HG02970 (cell line): Measurements from ENCODE around the gene BAD.

Source experiments
- ATAC-seq: cut with Tn5 transposase; IDR thresholded peaks from one replicate; pipeline ENCODE4 v1.9.1; 2021; ENCODE audit warnings: mild to moderate bottlenecking, moderate library complexity, moderate number of reproducible peaks; ENCODE audit not compliant: unreplicated experiment, low FRiP score

The BAD gene

GRCh38 chr11:64281957-64282770 lies 2.3 kb downstream of the BAD start:
- ATAC-seq: no peak

GRCh38 chr11:64278576-64279190 lies 5.8 kb downstream of the BAD start:
- ATAC-seq: no peak

GRCh38 chr11:64276653-64277431 lies 7.6 kb downstream of the BAD start:
- ATAC-seq: no peak

GRCh38 chr11:64275841-64276240 lies 8.6 kb downstream of the BAD start:
- no peak for ATAC-seq

GRCh38 chr11:64275031-64275800 lies 9.2 kb downstream of the BAD start:
- no peak for ATAC-seq

GRCh38 chr11:64269540-64270220 lies 14.8 kb downstream of the BAD start:
- peak; percentile 68 for ATAC-seq

- no peak for ATAC-seq
Observed at GRCh38 chr11:64268893-64269539, 15.4 kb downstream of the BAD start.

- no peak for ATAC-seq
Observed at GRCh38 chr11:64268025-64268892, 16.2 kb downstream of the BAD start.

GRCh38 chr11:64267207-64267945 lies 17.1 kb downstream of the BAD start:
- ATAC-seq: no peak

- no peak for ATAC-seq
Observed at GRCh38 chr11:64266339-64266738, 18.1 kb downstream of the BAD start.

GRCh38 chr11:64265176-64266160 lies 19.0 kb downstream of the BAD start:
- no peak for ATAC-seq

GRCh38 chr11:64264371-64264852 lies 20.1 kb downstream of the BAD start:
- no peak for ATAC-seq

- ATAC-seq: no peak
Observed at GRCh38 chr11:64263947-64264317, 20.5 kb downstream of the BAD start.

GRCh38 chr11:64263021-64263946 lies 21.2 kb downstream of the BAD start:
- no peak for ATAC-seq

GRCh38 chr11:64262271-64263002 lies 22.0 kb downstream of the BAD start:
- ATAC-seq: no peak
